HG02571 (cell line): Measurements from ENCODE around the gene NFYA.
"Not testable (repeated sequence)": the region's sequence is repeated elsewhere in the genome, so short reads cannot be mapped to it uniquely, and the experiment has no call there.

ENCODE experiments used
- ATAC-seq: cut with Tn5 transposase; IDR thresholded peaks from one replicate; pipeline ENCODE4 v1.9.1; 2021; ENCODE audit warnings: mild to moderate bottlenecking, moderate library complexity; ENCODE audit not compliant: unreplicated experiment

The NFYA gene

GRCh38 chr6:41100871-41101287 lies 28.1 kb downstream of the NFYA start:
- ATAC-seq: no peak

- ATAC-seq: no peak
Measured at GRCh38 chr6:41103847-41104246, 31.1 kb downstream of the NFYA start.

- no peak for ATAC-seq
Measured at GRCh38 chr6:41111017-41111416, 38.2 kb downstream of the NFYA start.

GRCh38 chr6:41115027-41115426 lies 42.3 kb downstream of the NFYA start:
- not testable (repeated sequence) for ATAC-seq

GRCh38 chr6:41119508-41119907 lies 46.7 kb downstream of the NFYA start:
- ATAC-seq: no peak

GRCh38 chr6:41120058-41120457 lies 47.3 kb downstream of the NFYA start:
- ATAC-seq: no peak

GRCh38 chr6:41122373-41122772 lies 49.6 kb downstream of the NFYA start:
- no peak for ATAC-seq

- no peak for ATAC-seq
Measured at GRCh38 chr6:41122918-41123317, 50.1 kb downstream of the NFYA start.

GRCh38 chr6:41125282-41125681 lies 52.5 kb downstream of the NFYA start:
- no peak for ATAC-seq

- ATAC-seq: no peak
Measured at GRCh38 chr6:41132254-41132653, 59.5 kb downstream of the NFYA start.

- no peak for ATAC-seq
Measured at GRCh38 chr6:41135062-41135832, 62.5 kb downstream of the NFYA start.

GRCh38 chr6:41136911-41137310 lies 64.1 kb downstream of the NFYA start:
- ATAC-seq: no peak

- ATAC-seq: no peak
Measured at GRCh38 chr6:41147917-41148316, 75.1 kb downstream of the NFYA start.
